Activated CD4-positive, alpha-beta T cell treated with anti-CD3 and anti-CD28 coated beads, Interleukin-2, amount 50 U/mL, for 4 hours (primary cell): ENCODE data around the gene STAP2.

Experiments used
- DNase-seq, 2 experiments: peaks; one replicate each; pipeline ENCODE4 v3.0.0-alpha.2; 2020

STAP2 gene

DNA sequence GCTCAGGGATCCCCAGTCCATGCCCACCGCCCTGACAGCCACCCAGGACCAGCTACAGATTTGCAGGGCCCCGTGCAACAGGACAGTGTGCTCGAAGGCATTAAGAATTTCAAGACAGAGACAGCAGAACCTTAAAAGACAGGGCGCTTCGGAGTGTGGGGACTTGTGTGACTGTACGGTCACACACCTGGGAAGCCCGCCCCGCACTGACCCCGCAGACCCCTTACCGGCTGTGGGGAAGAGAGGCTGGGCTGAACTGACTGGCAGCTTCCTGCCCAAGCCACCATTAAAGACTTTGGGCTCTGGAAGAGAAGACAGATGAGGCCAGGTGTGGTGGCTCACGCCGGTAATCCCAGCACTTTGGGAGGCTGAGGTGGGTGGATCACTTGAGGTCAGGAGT is 14.4 kb downstream of the STAP2 start:
- DNase-seq, result no peak

- no peak for DNase-seq
Observed at GRCh38 chr19:4323692-4324091, 14.9 kb downstream of the STAP2 start.

DNA sequence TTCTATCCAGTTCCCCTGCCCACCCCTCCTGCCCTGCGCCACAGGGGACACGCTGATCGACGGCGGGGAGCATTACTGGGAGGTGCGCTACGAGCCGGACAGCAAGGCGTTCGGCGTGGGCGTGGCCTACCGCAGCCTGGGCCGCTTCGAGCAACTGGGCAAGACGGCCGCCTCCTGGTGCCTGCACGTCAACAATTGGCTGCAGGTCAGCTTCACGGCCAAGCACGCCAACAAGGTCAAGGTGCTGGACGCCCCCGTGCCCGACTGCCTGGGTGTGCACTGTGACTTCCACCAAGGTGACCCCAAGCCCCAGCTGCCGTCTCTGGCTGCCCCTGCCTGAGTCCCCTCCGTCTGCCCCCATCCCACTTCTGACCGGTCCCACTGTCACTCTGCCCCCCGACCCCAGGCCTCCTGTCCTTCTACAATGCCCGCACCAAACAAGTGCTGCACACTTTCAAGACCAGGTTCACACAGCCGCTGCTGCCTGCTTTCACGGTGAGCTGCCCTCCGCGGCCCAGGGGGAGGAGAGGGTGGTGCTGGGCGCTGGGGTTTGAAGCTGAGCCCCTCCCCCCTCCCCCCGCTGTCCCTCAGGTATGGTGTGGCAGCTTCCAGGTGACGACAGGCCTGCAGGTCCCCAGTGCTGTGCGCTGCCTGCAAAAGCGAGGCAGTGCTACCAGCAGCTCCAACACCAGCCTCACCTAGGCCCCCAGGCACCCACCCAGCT is 15.5 kb downstream of the STAP2 start:
- DNase-seq, result no peak

- no peak for DNase-seq
Observed at GRCh38 chr19:4320419-4320818, 18.2 kb downstream of the STAP2 start.

DNA sequence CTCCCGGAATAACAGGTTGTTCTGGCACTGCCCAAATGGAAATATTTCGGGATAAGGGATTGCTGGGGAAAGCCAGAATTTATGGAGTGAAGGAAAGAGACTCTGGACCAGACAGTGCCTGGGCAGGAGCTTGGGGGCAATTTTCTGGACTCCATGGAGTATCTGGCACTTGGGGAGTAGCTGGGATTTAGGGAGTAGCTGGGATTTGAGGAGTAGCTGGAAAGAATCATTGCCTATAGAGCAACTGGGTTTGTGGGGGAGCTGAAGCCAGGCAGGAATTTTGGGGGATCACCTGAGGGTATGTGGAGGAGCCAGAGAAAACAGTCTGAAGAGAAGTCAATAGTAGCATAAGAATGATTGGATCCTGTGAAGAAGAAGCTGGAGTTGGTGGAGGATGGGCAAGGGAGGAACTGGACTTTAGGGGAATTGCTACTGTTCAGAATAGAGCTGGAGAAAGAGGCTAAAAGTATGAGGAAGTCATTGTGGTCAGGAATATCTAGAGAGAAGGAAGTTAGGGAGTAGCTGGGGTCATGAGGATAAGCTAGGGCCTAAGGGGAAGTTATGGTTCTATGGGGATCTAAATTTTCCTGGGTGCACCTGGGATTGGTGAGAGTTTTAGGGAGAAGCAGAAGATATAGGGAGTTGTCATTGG is 19.4 kb downstream of the STAP2 start:
- DNase-seq, result no peak

- no peak for DNase-seq
Observed at GRCh38 chr19:4318460-4318859, 20.2 kb downstream of the STAP2 start.

- no peak for DNase-seq
Observed at GRCh38 chr19:4316956-4317355, 21.7 kb downstream of the STAP2 start.

- DNase-seq, result no peak
Observed at GRCh38 chr19:4313847-4314490, 24.7 kb downstream of the STAP2 start.

- DNase-seq, result no peak
Observed at GRCh38 chr19:4310247-4311121, 28.1 kb downstream of the STAP2 start.

- DNase-seq, result no peak
Observed at GRCh38 chr19:4305659-4306058, 33.0 kb downstream of the STAP2 start.

GRCh38 chr19:4305257-4305612 is 33.4 kb downstream of the STAP2 start:
- DNase-seq, result no peak

- peak; percentile 36 to 45 for DNase-seq
Observed at GRCh38 chr19:4304538-4305256, 33.9 kb downstream of the STAP2 start, which contains the start of gene FSD1. Gene FSD1 (plus strand): TSS chr19:4304598. CDS start chr19:4304747, 149 bp downstream.

GRCh38 chr19:4303819-4304537 is 34.6 kb downstream of the STAP2 start:
- no peak for DNase-seq

GRCh38 chr19:4302243-4302640 is 36.4 kb downstream of the STAP2 start, which contains the start of gene TMIGD2:
Gene TMIGD2 (minus strand): TSS chr19:4302389. CDS start chr19:4302385, 4 bp downstream.
- no peak for DNase-seq

- no peak for DNase-seq
Observed at GRCh38 chr19:4301590-4302242, 36.9 kb downstream of the STAP2 start.

- no peak for DNase-seq
Observed at GRCh38 chr19:4300589-4300988, 38.0 kb downstream of the STAP2 start.

DNA sequence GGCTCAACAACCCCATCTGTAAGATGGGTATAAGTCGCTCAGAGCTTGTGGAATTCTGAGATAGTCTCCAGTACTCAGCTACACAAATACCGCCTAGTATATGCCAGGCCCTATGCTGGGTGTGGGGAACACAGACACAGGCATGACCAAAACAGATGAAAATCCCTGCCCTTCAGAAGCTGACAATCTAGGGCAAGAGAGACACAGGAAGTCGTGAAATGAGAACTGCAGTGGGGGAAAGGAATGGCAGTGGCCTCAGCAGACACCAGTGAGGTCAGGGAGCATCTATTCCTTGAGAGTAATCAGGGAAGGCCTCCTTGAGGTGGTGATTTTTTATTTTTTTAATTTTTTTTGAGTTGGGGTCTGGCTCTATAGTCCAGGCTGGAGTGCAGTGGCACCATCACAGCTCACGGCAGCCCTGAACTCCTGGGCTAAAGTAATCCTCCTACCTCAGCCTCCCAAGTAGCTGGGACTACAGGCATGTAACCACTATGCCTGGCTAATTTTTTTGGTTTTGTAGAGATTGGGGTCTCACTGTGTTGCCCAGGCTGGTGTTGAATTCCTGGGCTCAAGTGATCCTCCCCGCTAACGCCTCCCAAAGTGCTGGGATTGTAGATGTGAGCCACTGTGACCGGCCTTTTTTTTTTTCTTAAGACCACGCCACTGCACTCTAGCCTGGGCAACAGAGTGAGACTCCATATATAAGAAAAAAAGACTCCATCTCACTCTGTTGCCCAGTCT is 39.6 kb downstream of the STAP2 start:
- no peak for DNase-seq

GRCh38 chr19:4297901-4298809 is 40.5 kb downstream of the STAP2 start:
- DNase-seq, result no peak
